Stimulated activated CD4-positive, alpha-beta T cell treated with anti-CD3 and anti-CD28 coated beads, TNF-alpha, amount 100 ng/mL, for 4 hours (primary cell): Measurements from ENCODE around the gene TMEM107.
A peak's percentile ranks its signal among the peaks of the same experiment; 100 is the strongest.

ENCODE experiments used
- DNase-seq, 3 experiments: peaks; one replicate each; pipeline ENCODE4 v3.0.0-alpha.2; 2020; ENCODE audit warnings: low read depth in 3 of 3

The TMEM107 gene

GRCh38 chr17:8150194-8151119, 25.7 kb downstream of the TMEM107 start:
- no peak for DNase-seq

- no peak for DNase-seq
These were observed 26.6 kb downstream of the TMEM107 start for GRCh38 chr17:8149419-8150193.

- no peak for DNase-seq
These were observed 27.6 kb downstream of the TMEM107 start for GRCh38 chr17:8148560-8148959.

- DNase-seq: no peak
These were observed 28.3 kb downstream of the TMEM107 start for GRCh38 chr17:8147805-8148404.

GRCh38 chr17:8147141-8147804, 28.9 kb downstream of the TMEM107 start:
- DNase-seq: no peak

GRCh38 chr17:8146381-8147140, 29.6 kb downstream of the TMEM107 start:
- DNase-seq: no peak

GRCh38 chr17:8145811-8146210, 30.4 kb downstream of the TMEM107 start:
- DNase-seq: no peak

GRCh38 chr17:8144401-8145231, 31.6 kb downstream of the TMEM107 start:
- DNase-seq: no peak

GRCh38 chr17:8143581-8144400, 32.4 kb downstream of the TMEM107 start:
- no peak for DNase-seq

GRCh38 chr17:8142887-8143580, 33.1 kb downstream of the TMEM107 start:
- no peak for DNase-seq

- no peak for DNase-seq
These were observed 33.9 kb downstream of the TMEM107 start for GRCh38 chr17:8142158-8142886.

GRCh38 chr17:8141741-8142140, 34.4 kb downstream of the TMEM107 start:
- DNase-seq: no peak

- no peak for DNase-seq
These were observed 35.1 kb downstream of the TMEM107 start for GRCh38 chr17:8141045-8141444.

GRCh38 chr17:8140065-8141029, 35.8 kb downstream of the TMEM107 start:
- DNase-seq: no peak

GRCh38 chr17:8138672-8139371, 37.4 kb downstream of the TMEM107 start:
- peak; percentile 92 to 97 (median 92) for DNase-seq

- no peak for DNase-seq
These were observed 37.9 kb downstream of the TMEM107 start for GRCh38 chr17:8138374-8138671.
